ENCODE results near the gene MIS18A.
A peak's percentile ranks its signal among the peaks of the same experiment; 100 is the strongest.
"Not testable (repeated sequence)": the region's sequence is repeated elsewhere in the genome, so short reads cannot be mapped to it uniquely, and the experiment has no call there.

Gene MIS18A

DNA sequence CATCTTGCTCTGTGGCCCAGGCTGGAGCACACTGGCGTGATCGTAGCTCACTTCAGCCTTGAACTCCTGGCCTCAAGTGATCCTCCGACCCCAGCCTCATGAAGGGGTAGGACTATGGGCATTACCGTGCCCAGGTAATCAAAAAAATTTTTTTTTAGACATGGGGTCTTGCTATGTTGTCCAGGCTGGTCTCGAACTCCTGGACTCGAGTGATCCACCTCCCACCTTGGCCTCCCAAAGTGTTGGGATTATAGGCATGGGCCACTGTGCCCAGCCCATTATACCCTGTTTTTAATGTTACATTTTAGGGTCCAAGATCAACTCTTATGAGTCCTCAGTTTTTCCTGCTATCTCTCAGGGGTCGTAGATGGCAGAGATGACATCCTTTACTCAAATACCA, 26.1 kb upstream of the MIS18A start:
- DNase-seq (ENCODE audit: low read depth in 3 of 3) = no peak

DNA sequence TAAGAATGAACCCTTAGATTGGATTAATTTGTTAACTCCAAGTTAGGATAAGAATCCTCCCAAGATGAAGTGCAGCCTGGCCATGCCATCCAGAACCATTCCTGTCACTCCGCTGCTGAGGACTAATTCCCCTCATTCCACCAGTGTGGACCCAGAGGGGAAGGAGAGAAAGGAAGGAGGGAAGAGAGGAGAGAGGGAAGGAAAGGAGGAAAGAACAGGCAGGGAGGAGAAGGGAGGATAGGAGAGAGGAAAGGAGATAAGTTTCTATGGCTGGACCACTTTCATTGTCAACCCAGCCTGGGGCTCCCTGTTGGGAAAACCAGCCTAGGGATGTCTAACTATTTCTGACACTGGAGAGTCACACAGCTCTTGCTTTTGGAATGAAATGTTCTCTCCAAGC, 24.5 kb upstream of the MIS18A start:
- DNase-seq (ENCODE audit: low read depth in 3 of 3) = no peak

DNA sequence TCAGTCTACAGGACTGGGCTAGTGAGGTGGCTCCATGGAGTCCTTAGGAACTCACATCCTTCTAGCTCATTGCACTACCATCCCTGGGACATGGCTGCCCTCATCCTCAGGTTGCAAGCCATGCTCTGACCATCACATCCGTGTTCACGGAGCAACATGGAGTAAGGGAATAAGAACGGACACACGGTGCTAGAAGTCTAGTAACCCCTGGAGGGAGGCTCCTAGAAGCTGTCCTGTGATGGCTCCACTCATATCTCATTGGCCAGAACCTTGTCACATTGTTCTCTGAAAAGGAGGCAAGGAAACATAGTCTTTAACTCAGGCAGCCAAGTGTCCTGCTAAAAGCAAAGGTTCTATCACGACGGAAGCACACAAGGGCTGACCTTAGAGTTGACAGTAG, 23.7 kb upstream of the MIS18A start:
- DNase-seq (ENCODE audit: low read depth in 3 of 3) = no peak

DNA sequence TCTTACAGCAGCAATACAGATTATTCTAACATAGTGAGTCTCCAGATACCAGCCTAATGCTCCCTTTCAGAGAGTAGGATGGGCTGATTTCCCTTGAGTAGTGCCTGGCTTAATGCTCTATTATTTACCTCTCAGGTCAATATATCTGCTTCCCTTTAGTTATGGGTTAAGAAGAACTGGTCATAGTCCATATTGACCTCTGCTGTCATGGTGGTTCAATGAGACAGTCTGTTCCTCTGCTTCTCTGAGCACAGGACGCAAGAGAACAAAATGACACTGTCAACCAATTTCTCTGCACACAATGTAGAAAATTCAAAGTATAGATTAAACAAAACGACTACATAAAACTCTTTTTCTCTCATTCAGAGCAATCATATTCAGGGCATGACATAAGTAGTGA, 22.7 kb upstream of the MIS18A start:
- no peak for DNase-seq (ENCODE audit: low read depth in 3 of 3)

DNA sequence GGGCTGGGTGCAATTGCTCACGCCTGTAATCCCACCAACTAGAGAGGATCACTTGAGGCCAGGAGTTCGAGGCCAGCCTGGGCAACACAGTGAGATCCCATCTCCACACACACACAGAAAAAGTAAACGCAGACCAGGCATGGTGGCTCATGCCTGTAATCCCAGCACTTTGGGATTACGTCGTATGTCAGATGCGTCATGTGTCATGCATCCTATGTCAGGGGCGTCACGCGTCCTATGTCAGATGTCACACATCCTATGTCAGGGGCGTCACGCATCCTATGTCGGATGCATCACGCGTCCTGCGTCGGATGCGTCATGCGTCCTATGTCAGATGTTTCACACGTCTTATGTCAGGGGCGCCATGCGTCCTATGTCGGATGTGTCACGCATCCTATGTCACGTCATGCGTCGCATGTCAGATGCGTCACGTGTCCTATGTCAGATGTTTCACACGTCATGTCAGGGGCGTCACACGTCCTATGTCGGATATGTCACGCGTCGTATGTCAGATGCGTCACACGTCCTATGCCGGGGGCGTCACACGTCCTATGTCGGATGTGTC, 21.4 kb upstream of the MIS18A start:
- DNase-seq (ENCODE audit: low read depth in 3 of 3) = no peak

DNA sequence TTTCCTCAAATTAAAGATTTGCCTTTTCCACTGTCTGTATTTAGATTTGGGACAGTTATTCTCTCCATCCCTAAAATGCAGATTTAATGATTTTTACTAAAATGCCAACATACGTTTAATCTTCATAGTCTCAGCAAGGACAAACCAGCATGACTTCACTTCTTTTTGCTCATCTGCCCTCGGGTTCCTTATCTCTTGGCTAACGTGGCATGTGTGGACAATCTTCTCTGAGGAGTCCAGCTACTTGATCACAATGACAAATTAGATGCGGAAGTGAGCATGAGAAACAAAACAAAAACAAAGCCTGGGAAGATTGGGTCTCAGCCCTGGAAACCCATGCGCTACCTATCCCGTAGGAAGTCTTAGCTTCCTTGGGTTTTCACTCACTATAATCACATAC, 20.8 kb upstream of the MIS18A start:
- no peak for DNase-seq (ENCODE audit: low read depth in 3 of 3)

DNA sequence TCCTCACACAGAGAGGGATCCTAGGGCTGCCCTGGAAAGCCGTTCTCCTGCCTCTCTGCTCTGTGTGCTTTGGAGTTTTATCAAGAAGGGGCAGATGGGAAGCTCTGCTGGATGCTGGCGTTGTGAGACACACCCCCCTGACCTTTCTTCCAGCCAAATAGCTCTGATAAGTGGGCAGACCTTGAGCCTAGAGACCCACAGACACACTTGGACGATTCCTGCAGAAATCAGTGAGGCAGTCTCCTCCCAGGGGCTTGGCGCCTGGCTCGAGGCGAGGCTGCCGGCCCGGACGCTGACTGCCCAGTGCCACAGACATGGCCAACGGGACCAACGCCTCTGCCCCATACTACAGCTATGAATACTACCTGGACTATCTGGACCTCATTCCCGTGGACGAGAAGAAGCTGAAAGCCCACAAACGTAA, 19.8 kb upstream of the MIS18A start, which contains the start of gene MRAP:
Gene MRAP, plus strand, starts transcription at position 198 of the 424 bp plus-strand sequence. Its CDS starts 117 bp downstream, at position 315.
- no peak for DNase-seq (ENCODE audit: low read depth in 3 of 3)

DNA sequence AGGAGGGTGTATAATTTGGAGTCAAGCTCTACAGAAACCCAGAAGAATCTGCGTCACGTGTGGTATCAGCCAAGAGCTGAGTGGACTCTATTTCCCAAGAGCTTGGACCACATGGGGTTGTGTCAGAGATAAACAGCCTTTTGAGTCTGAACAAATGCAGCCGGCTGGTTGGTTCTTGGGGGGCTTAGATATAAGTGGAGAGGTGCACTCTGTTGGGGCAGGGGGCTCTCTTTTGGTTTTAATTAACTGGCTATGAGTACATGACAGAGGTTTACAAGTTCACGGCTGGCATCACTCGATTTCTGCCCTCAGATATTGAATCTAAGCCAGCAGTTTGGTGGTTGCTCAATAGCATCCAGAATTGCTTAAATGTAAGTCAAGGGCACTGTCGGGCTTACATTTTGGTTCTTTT, 19.3 kb upstream of the MIS18A start:
- DNase-seq (ENCODE audit: low read depth in 3 of 3) = no peak

DNA sequence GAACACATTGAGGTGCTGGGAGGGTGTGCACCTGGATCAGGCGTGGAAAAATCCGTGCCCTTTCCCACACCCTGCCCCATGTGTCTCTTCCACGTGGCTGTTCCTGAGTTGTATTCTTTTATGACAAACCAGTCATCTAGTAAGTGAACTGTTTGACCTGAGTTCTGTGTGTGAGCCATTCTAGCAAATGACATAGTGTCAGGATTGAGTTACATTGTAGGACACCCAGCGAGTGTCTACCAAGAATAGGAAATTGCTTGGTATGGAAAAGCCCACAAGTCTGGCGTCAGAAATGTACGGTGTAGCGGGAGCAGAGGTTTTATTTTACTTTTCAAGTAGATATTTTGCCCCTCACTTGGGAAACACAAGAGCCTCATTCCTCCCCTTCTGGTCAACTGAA, 18.6 kb upstream of the MIS18A start:
- DNase-seq (ENCODE audit: low read depth in 3 of 3) = no peak

DNA sequence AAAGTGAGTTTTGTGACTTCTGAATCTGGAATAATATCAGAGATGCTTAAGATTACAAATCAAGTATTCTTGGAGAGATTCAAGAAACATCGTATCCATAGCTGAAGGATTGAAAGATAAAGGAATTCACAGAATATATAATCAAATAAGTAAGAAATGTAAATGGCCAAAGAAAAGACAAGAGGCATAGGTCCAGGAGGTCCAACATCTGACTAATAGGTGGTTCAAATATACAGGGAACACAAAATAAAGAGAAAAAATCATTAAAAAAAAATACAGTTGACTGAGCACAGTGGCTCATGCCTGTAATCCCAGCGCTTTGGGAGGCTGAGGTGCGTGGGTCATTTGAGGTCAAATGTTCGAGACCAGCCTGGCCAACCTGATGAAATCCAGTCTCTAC, 6.6 kb upstream of the MIS18A start:
- DNase-seq (ENCODE audit: low read depth in 3 of 3) = no peak

DNA sequence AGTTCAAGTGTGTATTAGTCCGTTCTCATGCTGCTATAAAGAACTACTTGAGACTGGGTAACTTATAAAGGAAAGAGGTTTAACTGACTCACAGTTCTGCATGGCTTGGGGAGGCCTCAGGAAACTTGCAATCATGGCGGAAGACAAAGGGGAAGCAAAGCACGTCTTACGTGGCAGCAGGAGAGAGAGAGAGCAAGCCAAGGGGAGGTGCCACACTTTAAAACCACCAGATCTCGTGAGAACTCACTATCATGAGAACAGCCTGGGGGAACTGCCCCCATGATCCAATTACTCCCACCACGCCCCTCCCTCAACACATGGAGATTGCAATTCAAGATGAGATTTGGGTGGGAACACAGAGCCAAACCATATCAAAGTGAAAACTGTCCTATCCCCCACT, 4.1 kb upstream of the MIS18A start:
- no peak for DNase-seq (ENCODE audit: low read depth in 3 of 3)

DNA sequence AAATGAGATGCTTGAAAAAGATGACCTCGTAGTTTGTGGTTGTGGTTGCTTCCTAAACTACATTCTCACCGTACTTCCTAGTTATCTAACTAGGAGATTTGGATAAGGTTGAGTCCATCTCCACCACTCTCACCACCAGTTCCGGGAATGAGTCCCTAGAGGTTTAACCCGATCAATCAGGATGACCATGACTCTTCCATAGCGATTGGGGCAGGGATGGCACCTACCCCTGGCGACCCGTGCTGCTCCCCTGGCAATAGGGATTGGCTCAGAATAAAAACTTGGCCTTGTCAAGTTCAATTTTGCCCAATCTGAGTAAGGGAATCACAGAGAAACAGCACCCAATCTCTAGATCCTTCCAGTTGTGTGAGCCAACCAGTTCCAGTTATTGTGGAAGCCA, 2.7 kb upstream of the MIS18A start:
- DNase-seq (ENCODE audit: low read depth in 3 of 3) = no peak

DNA sequence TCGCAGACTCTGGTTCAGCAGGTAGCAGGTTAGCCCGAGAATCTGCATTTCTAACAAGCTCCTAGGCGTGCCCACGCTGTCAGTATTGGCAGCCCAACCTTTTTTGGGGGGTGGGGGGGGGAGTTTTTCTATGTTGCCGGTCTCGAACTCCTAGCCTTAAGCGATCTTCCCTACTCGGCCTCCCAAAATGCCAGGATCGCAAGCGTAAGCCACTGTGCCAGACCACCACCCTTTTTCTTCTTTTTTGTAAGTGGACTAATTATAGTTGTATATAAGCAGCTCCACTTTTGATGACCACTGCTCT, 480 bp upstream of the MIS18A start:
- DNase-seq (ENCODE audit: low read depth in 3 of 3) = no peak

DNA sequence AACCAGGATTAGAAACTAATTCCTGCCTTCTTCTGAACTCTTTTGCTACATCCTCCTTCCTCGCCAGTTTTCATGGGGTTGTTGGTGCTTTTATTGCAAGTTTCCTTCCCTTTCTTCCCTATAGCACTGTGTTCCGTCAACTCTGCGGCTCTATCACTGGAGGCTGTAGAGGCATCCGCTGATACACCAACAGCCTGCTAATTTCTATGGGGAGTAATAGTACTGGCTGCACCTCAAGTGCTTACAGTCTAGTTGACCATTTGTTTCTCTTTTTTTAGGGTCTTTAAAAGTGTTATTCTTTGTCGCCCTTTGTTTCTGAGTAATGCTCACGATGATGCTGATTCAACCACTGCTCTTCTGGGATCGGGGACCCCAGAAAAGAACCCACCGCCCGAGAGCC, 746 bp downstream of the MIS18A start:
- DNase-seq (ENCODE audit: low read depth in 3 of 3) = no peak

DNA sequence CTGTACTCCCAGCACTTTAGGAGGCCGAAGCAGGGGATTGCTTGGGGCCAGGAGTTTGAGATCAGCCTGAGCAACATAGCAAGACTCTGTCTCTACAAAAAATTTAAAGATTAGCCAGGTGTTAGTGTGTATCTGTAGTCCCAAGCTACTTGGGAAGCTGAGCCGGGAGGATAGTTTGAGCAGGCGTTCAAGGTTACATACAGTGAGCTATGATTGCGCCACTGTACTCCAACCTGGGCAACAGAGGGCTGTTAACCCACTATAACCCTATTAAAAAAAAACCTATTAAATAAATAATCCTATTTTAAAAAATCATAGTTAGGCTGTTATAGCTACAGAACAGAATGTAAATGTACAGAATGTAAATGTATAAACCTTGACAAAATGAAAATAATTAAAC, 2.2 kb downstream of the MIS18A start:
- no peak for DNase-seq (ENCODE audit: low read depth in 3 of 3)

DNA sequence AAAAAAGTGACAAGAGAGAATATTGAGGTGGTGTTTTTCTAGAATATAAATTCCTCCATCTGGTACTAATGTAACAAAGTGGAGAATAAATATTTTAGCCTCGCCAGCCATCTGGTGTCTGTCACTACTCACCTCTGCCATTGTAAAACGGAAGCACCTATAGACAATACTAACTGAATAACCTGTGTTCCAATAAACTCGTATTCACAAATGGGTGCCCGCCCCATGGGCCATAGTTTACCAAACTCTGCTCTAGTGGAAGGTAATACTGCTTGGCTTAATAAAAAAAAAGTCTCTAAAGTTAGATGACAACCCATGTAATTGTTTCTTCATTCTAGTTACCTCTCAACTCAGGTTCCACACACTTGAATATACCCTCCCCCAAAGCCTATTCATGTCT, 8.1 kb downstream of the MIS18A start:
- DNase-seq (ENCODE audit: low read depth in 3 of 3) = no peak

DNA sequence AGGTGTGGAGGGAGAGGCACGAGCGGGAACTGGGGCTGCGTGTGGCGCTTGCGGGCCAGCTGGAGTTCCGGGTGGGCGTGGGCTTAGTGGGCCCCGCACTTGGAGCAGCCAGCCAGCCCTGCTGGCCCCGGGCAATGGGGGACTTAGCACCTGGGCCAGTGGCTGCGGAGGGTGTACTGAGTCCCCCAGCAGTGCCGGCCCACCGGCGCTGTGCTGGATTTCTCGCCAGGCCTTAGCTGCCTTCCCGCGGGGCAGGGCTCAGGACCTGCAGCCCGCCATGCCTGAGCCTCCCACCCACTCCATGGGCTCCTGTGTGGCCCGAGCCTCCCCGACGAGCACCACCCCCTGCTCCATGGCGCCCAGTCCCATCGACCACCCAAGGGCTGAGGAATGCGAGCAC, 13.5 kb downstream of the MIS18A start:
- DNase-seq (ENCODE audit: low read depth in 3 of 3) = not testable (repeated sequence)

DNA sequence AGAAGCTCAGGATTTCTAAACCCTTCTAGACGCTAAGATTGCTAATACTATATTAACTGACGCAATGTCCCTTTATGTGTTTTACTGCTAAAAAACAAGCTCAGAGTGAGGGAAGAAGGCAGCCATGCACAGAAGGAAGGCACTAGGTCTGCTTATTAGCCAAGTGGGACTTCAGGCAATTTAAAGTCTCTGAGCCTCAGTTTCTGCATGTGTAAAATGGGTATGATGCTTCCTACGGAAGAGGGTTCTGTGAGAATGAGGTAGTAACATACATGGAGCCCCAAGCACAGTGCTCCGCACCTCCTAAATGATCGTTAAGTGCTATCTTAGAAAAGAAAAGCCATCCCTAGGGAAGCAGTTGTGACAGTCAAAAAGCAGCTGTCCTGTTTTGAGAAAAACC, 16.9 kb downstream of the MIS18A start:
- DNase-seq (ENCODE audit: low read depth in 3 of 3) = no peak

DNA sequence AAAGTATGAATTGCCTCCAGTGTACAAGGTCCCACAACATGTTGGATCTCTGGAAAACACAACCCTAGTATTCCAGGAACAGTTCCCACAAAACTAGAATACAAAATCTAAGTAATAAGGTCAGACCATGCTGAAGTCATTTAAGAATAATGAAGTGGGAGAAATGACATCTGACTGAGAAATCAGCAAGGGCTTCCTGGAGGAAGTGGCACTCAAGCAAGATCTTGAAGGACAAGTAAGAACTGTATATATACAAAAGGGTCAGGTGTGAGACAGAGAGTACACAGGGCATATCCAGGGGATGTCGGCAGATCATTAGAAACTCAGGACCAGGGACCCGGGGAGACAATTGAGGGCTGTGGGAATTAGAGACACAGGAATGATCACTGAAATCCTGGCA, 18.7 kb downstream of the MIS18A start:
- no peak for DNase-seq (ENCODE audit: low read depth in 3 of 3)

DNA sequence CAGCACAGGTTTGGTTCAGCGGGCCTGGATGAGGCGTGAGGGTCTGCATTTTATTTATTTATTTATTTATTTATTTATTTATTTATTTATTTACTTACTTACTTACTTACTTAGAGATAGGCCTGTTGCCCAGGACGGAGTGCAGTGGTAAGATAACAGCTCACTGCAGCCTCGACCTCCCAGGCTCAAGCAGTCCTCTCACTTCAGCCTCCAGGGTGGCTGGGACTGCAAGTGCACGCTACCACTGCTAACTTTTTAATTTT, 20.1 kb downstream of the MIS18A start:
- not testable (repeated sequence) for DNase-seq (ENCODE audit: low read depth in 3 of 3)

DNA sequence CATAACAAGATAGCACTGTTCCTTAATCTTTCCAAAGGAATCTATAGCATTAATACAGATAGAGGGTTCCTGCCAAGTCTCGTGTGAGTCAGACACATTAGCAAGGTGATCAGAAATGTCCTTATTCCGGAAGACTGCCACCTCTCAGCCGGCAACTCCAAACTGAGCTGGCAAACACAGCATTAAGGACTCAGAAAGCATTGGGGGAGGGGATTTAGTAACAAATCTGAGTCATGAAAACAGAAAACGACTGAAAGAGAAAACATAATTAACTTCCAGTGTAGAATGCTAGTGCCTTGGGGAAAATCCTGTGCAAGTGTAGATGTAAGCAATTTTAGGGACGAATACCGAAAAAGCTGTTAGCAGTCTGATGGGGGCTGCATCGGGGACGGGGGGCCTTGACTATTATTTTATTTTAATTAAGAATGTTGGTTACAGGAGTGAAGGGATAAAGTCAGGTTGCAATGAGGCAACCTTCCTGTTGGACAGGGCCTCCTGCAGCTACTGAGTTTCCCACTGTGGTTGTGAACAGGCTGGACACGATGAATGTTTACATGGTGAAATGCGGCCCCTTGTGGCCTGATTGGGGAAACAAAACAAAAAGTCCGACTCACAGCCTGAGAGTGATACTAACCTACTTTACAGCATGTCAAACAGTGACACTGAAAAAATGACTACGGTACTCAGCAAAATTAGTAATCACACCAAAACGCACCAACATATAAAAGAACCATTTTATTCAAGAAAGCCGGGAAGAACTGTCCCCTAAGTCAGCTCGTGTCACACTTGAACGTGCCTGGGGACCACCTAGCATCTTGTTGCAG, 20.7 kb downstream of the MIS18A start:
- DNase-seq (ENCODE audit: low read depth in 3 of 3) = peak in 2 of 3 donors; percentile 24 to 26

DNA sequence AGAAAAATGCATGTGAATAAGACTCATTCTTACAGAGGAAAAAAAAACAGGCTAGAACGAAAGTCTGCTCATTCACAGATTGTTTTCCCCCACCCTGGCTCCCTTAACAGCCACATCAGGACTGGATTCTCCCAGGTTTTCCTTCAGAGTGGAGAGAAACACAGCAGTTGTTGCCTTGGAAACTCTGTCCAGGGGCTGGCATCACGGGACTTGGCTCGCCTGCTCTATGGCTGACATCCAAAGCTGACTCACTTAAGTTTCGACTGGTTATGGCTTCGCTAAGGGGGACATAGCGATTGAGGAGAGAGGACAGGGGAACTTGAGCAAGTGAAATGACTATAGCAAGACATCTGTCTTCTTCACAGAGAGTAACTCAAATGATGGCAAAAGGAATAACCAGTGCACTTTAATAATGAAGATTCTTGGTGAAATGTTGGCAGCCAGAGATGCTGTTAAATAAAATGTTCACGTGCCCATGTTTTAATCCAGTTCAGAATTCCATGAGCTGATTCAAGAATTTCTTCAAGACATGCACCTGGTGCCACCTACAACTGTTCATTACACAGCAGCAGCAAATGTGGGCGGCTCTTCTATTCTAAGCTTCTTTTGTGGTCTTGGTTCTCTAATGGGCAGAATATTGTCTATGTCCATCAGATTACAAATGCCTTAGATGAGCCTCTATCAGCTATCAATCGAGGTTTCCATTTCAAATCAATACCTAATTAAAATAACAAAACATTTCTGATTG, 21.8 kb downstream of the MIS18A start:
- no peak for DNase-seq (ENCODE audit: low read depth in 3 of 3)

DNA sequence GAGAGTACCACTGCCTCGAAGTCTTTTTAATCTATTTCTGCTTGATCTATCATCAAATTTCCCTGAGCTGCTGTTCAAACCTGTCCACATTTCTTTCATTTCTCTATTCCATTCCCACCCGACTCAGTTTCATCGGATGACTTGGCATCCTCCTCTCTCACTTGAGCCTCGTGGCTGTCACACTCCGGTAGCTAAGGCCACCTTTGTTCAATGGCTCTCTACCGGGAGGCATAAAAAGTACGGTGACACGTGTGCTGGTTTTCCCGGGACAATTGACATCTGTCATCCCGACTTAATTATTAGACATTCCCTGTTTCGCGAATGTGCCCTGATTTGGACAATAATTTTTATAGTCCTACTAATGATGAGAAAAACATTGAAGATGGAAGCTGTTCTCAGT, 22.6 kb downstream of the MIS18A start:
- no peak for DNase-seq (ENCODE audit: low read depth in 3 of 3)

Measured in stimulated activated CD4-positive, alpha-beta T cell treated with anti-CD3 and anti-CD28 coated beads, TNF-alpha, amount 100 ng/mL, for 48 hours (primary cell).